Measurements from ENCODE around the gene TSPAN18. TPM values are rescaled to one million over a fixed set of nuclear protein-coding genes. Genes with fewer than 3 reads are reported as not detected.
A peak's percentile ranks its signal among the peaks of the same experiment; 100 is the strongest.

Gene TSPAN18
- total and polyA plus RNA-seq, 7 donors = 5.2 to 21.7 (median 8.0) TPM

DNA sequence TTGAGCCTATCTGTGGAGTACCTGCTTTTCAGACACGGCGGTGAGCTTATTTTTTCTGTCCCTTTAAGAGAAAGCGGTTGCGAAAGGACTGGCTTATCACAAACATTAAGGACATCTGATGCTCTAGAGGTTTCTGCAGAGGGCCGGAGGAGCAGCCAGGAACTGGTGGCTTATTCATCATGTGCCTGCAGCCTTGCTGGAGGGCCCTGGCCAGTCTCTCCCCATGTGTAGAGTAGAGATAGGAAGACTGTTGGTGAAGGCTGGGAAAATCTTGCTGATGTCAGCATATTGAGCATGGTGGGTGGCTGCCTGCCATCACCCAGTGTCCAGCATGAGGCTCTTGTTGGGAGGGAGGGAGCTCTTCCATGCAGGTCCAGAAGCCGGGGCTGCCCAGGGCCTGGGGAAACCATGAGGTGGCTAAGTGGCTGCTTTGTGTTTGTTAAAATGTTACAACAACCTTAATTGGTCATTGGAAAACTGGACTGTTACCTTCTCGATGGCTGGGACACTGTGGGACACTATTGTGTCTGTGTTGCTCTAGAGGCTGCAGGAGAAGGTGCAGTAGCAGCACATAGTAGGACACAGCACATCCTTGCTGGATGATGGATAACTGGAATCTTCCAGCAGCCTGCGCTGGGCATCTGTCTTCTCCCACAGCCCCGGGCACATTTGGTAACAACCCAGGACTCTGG is 54.3 kb downstream of the TSPAN18 start:
- no peaks in the 10 kb centered on the region for H3K36me3 ChIP-seq (ENCODE audit: insufficient read depth in 1 of 2, low read depth in 1 of 2)
- no peak overlapping the region for H3K27ac ChIP-seq
- ATAC-seq (peak in 1 of 4 donors; percentile 42), DNase-seq (peak in 1 of 2 donors; percentile 33)
- peaks cover 0 to 3% (median 2%) of the 10 kb centered on the region in 3 donors for H3K27me3 ChIP-seq (ENCODE audit: insufficient read depth in 3 of 3, low read length in 2 of 3)
- TF ChIP-seq, protein P1, sequence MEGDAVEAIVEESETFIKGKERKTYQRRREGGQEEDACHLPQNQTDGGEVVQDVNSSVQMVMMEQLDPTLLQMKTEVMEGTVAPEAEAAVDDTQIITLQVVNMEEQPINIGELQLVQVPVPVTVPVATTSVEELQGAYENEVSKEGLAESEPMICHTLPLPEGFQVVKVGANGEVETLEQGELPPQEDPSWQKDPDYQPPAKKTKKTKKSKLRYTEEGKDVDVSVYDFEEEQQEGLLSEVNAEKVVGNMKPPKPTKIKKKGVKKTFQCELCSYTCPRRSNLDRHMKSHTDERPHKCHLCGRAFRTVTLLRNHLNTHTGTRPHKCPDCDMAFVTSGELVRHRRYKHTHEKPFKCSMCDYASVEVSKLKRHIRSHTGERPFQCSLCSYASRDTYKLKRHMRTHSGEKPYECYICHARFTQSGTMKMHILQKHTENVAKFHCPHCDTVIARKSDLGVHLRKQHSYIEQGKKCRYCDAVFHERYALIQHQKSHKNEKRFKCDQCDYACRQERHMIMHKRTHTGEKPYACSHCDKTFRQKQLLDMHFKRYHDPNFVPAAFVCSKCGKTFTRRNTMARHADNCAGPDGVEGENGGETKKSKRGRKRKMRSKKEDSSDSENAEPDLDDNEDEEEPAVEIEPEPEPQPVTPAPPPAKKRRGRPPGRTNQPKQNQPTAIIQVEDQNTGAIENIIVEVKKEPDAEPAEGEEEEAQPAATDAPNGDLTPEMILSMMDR (IDR thresholded peaks at IDR 0.05) = no peak
- H3K4me1 ChIP-seq = no peaks in the 10 kb centered on the region
- WGBS, 3 donors = 66 to 69% (median 67%) methylated on average over 9 of the region's 9 CpGs
- no peaks in the 10 kb centered on the region for H3K9me3 ChIP-seq
- intact Hi-C loops (cut with DNase I) = no loop called here
- no peak overlapping the region for H3K4me3 ChIP-seq

GRCh38 chr11:44781655-44782054 is 54.9 kb downstream of the TSPAN18 start:
- TF ChIP-seq, protein P1 (IDR thresholded peaks at IDR 0.05) = no peak
- Histone ChIP-seq H3K9me3 (no peaks in the 10 kb centered on the region), H3K4me1 (no peaks in the 10 kb centered on the region), H3K27ac (no peak overlapping the region), H3K27me3 (ENCODE audit: insufficient read depth in 3 of 3, low read length in 2 of 3) (peaks cover 0 to 7% (median 2%) of the 10 kb centered on the region in 3 donors), H3K36me3 (ENCODE audit: insufficient read depth in 1 of 2, low read depth in 1 of 2) (no peaks in the 10 kb centered on the region), H3K4me3 (no peak overlapping the region)
- DNase-seq = no peak
- no peak for ATAC-seq
- intact Hi-C loops (cut with DNase I) = no loop called here
- WGBS, 3 donors = 90 to 94% (median 93%) methylated on average over 2 of the region's 2 CpGs

DNA sequence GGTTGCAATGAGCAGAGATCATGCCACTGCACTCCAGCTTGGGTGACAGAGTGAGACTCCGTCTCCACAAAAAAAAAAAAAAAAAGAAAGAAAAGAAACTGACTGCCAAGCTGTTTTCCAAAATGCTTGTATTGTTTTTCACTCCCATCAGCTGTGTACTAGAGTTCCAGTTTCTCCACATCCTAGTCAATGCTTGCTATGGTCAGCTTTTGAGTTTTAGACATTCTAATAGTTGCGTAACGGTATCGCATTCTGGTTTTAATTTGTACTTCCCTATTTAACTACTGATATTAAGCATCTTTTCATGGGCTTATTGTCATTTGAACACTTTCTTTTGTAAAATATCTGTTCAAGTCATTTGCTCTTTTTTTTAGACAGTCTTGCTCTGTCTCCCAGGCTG is 55.7 kb downstream of the TSPAN18 start:
- no peaks in the 10 kb centered on the region for H3K36me3 ChIP-seq (ENCODE audit: insufficient read depth in 1 of 2, low read depth in 1 of 2)
- H3K27me3 ChIP-seq (ENCODE audit: insufficient read depth in 3 of 3, low read length in 2 of 3) = peaks cover 0 to 7% (median 2%) of the 10 kb centered on the region in 3 donors
- H3K4me3 ChIP-seq = no peak overlapping the region
- intact Hi-C loops (cut with DNase I) = no loop called here
- no peak for DNase-seq
- H3K4me1 ChIP-seq = no peaks in the 10 kb centered on the region
- TF ChIP-seq, protein P1 (IDR thresholded peaks at IDR 0.05) = no peak
- WGBS, 3 donors = 90 to 95% (median 90%) methylated on average over 4 of the region's 4 CpGs
- H3K27ac ChIP-seq = no peak overlapping the region
- no peaks in the 10 kb centered on the region for H3K9me3 ChIP-seq
- ATAC-seq = no peak

DNA sequence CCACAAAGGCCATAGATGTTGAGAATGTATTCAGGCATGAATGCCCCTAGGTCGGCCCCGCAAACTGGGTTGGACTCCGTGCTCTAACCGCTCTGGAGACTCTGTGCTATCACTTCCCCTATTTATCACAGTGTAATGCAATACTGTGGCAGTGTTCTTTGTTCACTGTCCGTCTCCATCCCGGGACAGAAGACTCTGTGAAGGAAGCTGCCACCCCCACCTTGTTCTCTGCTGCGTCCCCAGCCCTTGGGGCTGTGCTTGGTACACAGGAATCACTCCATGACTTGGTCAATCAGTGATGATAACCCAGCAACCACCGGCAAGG is 57.6 kb downstream of the TSPAN18 start:
- intact Hi-C loops (cut with DNase I) = no loop called here
- ATAC-seq (no peak), DNase-seq (no peak)
- no peaks in the 10 kb centered on the region for H3K36me3 ChIP-seq (ENCODE audit: insufficient read depth in 1 of 2, low read depth in 1 of 2)
- H3K4me1 ChIP-seq = no peaks in the 10 kb centered on the region
- H3K9me3 ChIP-seq = no peaks in the 10 kb centered on the region
- H3K27me3 ChIP-seq (ENCODE audit: insufficient read depth in 3 of 3, low read length in 2 of 3) = peaks cover 0 to 7% (median 2%) of the 10 kb centered on the region in 3 donors
- WGBS, 3 donors = 66 to 78% (median 75%) methylated on average over 8 of the region's 8 CpGs
- no peak overlapping the region for H3K27ac ChIP-seq
- no peak overlapping the region for H3K4me3 ChIP-seq
- TF ChIP-seq, protein P1 (IDR thresholded peaks at IDR 0.05) = no peak

GRCh38 chr11:44784851-44785250 is 58.1 kb downstream of the TSPAN18 start:
- TF ChIP-seq, protein P1 (IDR thresholded peaks at IDR 0.05) = no peak
- intact Hi-C loops (cut with DNase I) = no loop called here
- WGBS, 3 donors = 80 to 82% (median 82%) methylated on average over 3 of the region's 3 CpGs
- Histone ChIP-seq H3K36me3 (ENCODE audit: insufficient read depth in 1 of 2, low read depth in 1 of 2) (no peaks in the 10 kb centered on the region), H3K27ac (no peak overlapping the region), H3K4me3 (no peak overlapping the region), H3K27me3 (ENCODE audit: insufficient read depth in 3 of 3, low read length in 2 of 3) (peaks cover 0 to 7% (median 2%) of the 10 kb centered on the region in 3 donors), H3K9me3 (no peaks in the 10 kb centered on the region), H3K4me1 (no peaks in the 10 kb centered on the region)
- no peak for ATAC-seq
- no peak for DNase-seq
